Tibial nerve (tissue), 4 donors: Measurements from ENCODE around the gene TCAP. TPM values are rescaled to one million over a fixed set of nuclear protein-coding genes. Genes with fewer than 3 reads are reported as not detected.

Experiments used
- DNase-seq, 2 donors: peaks; one replicate each; pipeline ENCODE4 v3.0.0-alpha.2; 2019; ENCODE audit warnings: low spot score in 2 of 2
- H3K27ac ChIP-seq, 4 donors: fragments of 200-600 bp; sonication (generic) in 3 of 4; one replicate each; pipeline ENCODE4 v1.5.1; 2017 to 2019; ENCODE audit warnings: mild to moderate bottlenecking in 1 of 4
- H3K27me3 ChIP-seq, 2 donors: fragments of 200-600 bp; sonication (generic) in 1 of 2; one replicate each; pipeline versions ENCODE4 v1.5.1 to v1.6.0; 2017 to 2019
- H3K36me3 ChIP-seq, 3 donors: fragments of 200-600 bp; sonication (generic); one replicate each; pipeline ENCODE4 v1.5.1; 2018 to 2019
- H3K4me1 ChIP-seq, 4 donors: fragments of 200-600 bp; sonication (generic) in 3 of 4; one replicate each; pipeline ENCODE4 v1.5.1; 2017 to 2019
- H3K4me3 ChIP-seq, 4 donors: fragments of 200-600 bp; sonication (generic) in 3 of 4; one replicate each; pipeline ENCODE4 v1.5.1; 2017 to 2019; ENCODE audit warnings: mild to moderate bottlenecking in 1 of 4, moderate library complexity in 1 of 4
- H3K9me3 ChIP-seq, 4 donors: fragments of 200-600 bp; sonication (generic) in 3 of 4; one replicate each; pipeline ENCODE4 v1.5.1; 2017 to 2019
- EP300 ChIP-seq, 2 donors: sonication (generic); formaldehyde crosslinking; IDR thresholded peaks; one replicate each; pipeline ENCODE4 v1.6.1; 2017; ENCODE audit warnings: antibody characterized with exemption in 2 of 2, mild to moderate bottlenecking in 1 of 2
- POLR2A ChIP-seq, 2 donors: fragments of 450-650 bp; IDR thresholded peaks; one replicate each; pipeline ENCODE4 v1.6.1; 2017; ENCODE audit warnings: antibody characterized with exemption in 2 of 2, mild to moderate bottlenecking in 2 of 2, moderate library complexity in 2 of 2
- WGBS, 2 donors: methylation state at CpG; one replicate each; pipeline ENCODE4 v1.1.5; 2018; 5-methylcytosine and 5-hydroxymethylcytosine counted together
- total RNA-seq, 4 donors: library from RNA; depleted of rRNA; stranded (reverse); fragments of >200 nt; gene quantifications; one replicate each; pipeline ENCODE4 v1.1.0, GENCODE V29; 2016
- TF ChIP-seq, protein P1 (sequence below), 5 experiments: fragments of 200-600 bp in 3 of 5; fragments of 450-650 bp in 2 of 5; sonication (generic) in 3 of 5; IDR thresholded peaks; one replicate each; pipeline ENCODE4 v1.5.1; 2016 to 2019; ENCODE audit warnings: antibody characterized with exemption in 5 of 5, mild to moderate bottlenecking in 3 of 5, moderate library complexity in 2 of 5

TCAP gene
- total RNA-seq, 4 donors from 2014 or later: 0.30 to 5.5 (median 0.61) TPM

DNA sequence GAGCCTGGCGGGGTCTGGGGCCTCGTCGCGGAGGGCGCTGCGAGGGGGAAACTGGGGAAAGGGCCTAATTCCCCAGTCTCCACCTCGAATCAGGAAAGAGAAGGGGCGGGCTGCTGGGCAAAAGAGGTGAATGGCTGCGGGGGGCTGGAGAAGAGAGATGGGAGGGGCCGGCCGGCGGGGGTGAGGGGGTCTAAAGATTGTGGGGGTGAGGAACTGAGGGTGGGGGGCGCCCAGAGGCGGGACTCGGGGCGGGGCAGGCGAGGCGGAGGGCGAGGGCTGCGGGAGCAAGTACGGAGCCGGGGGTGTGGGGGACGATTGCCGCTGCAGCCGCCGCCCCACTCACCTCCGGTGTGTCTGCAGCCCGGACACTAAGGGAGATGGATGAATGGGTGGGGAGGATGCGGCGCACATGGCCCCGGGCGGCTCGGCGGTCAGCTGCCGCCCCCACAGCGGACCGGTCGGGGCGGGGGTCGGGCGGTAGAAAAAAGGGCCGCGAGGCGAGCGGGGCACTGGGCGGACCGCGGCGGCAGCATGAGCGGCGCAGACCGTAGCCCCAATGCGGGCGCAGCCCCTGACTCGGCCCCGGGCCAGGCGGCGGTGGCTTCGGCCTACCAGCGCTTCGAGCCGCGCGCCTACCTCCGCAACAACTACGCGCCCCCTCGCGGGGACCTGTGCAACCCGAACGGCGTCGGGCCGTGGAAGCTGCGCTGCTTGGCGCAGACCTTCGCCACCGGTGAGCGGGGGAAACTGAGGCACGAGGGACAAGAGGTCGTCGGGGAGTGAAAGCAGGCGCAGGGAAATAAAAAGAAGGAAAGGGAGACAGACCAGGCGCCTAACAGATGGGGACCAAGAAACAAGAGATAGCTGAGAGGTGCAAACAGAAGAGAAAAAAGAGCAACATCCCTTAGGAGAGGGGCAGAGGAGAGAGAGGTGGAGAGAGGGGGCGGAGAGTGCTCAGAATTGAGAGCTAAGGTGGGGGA is 3.1 kb downstream of the TCAP start, which contains the start of gene PNMT:
Gene PNMT (plus strand): TSS at position 509 of the 980 bp plus-strand sequence. CDS start 23 bp downstream, at position 532.
- WGBS, 2 donors: 4 to 6% methylated on average over 60 to 64 of the region's 85 CpGs
- Histone ChIP-seq H3K27ac (peak within 1 kb of the TSS in 3 of 4 donors; percentile 43 to 70 (median 60)), H3K4me1 (peaks cover 0 to 67% (median 41%) of the 10 kb centered on the region in 4 donors), H3K4me3 (peak within 1 kb of the TSS; percentile 15 to 54 (median 46)), H3K27me3 (peaks cover 0 to 59% of the 10 kb centered on the region in 2 donors), H3K36me3 (peaks cover 0 to 5% (median 0%) of the 10 kb centered on the region in 3 donors), H3K9me3 (no peaks in the 10 kb centered on the region)
- TF ChIP-seq, protein P1, sequence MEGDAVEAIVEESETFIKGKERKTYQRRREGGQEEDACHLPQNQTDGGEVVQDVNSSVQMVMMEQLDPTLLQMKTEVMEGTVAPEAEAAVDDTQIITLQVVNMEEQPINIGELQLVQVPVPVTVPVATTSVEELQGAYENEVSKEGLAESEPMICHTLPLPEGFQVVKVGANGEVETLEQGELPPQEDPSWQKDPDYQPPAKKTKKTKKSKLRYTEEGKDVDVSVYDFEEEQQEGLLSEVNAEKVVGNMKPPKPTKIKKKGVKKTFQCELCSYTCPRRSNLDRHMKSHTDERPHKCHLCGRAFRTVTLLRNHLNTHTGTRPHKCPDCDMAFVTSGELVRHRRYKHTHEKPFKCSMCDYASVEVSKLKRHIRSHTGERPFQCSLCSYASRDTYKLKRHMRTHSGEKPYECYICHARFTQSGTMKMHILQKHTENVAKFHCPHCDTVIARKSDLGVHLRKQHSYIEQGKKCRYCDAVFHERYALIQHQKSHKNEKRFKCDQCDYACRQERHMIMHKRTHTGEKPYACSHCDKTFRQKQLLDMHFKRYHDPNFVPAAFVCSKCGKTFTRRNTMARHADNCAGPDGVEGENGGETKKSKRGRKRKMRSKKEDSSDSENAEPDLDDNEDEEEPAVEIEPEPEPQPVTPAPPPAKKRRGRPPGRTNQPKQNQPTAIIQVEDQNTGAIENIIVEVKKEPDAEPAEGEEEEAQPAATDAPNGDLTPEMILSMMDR (IDR thresholded peaks at IDR 0.05): peak; percentile 61 to 83 (median 67)
- no peak for TF ChIP-seq POLR2A (IDR thresholded peaks at IDR 0.05)
- peak; percentile 55 to 63 for DNase-seq

GRCh38 chr17:39669897-39670735 is 5.0 kb downstream of the TCAP start:
- no peak overlapping the region for H3K27ac ChIP-seq
- H3K9me3 ChIP-seq: no peaks in the 10 kb centered on the region
- peaks cover 0 to 59% of the 10 kb centered on the region in 2 donors for H3K27me3 ChIP-seq
- peaks cover 0 to 51% (median 33%) of the 10 kb centered on the region in 4 donors for H3K4me1 ChIP-seq
- DNase-seq: no peak
- 88 to 94% methylated on average over 9 to 20 of the region's 23 CpGs for WGBS, 2 donors
- no peak overlapping the region for H3K4me3 ChIP-seq
- no peaks in the 10 kb centered on the region for H3K36me3 ChIP-seq
- TF ChIP-seq POLR2A (IDR thresholded peaks at IDR 0.05) (no peak), EP300 (IDR thresholded peaks at IDR 0.05) (no peak)
- TF ChIP-seq, protein P1 (IDR thresholded peaks at IDR 0.05): no peak

- WGBS, 2 donors: 63 to 65% methylated on average over 4 of the region's 4 CpGs
- no peak for TF ChIP-seq POLR2A (IDR thresholded peaks at IDR 0.05)
- TF ChIP-seq EP300 (IDR thresholded peaks at IDR 0.05): no peak
- TF ChIP-seq, protein P1 (IDR thresholded peaks at IDR 0.05): no peak
- Histone ChIP-seq H3K27me3 (peaks cover 0 to 57% of the 10 kb centered on the region in 2 donors), H3K4me1 (peaks cover 0 to 51% (median 31%) of the 10 kb centered on the region in 4 donors), H3K4me3 (no peak overlapping the region), H3K27ac (no peak overlapping the region), H3K9me3 (no peaks in the 10 kb centered on the region), H3K36me3 (no peaks in the 10 kb centered on the region)
- no peak for DNase-seq
Observed at GRCh38 chr17:39670746-39671145, 5.6 kb downstream of the TCAP start.

- Histone ChIP-seq H3K4me1 (peaks cover 0 to 51% (median 29%) of the 10 kb centered on the region in 4 donors), H3K27ac (no peak overlapping the region)
Observed at GRCh38 chr17:39671651-39672521, 6.7 kb downstream of the TCAP start.

More at GRCh38 chr17:39671651-39672521, 6.7 kb downstream of the TCAP start:
- no peaks in the 10 kb centered on the region for H3K9me3 ChIP-seq
- no peak overlapping the region for H3K4me3 ChIP-seq
- no peak for DNase-seq
- H3K27me3 ChIP-seq: peaks cover 0 to 45% of the 10 kb centered on the region in 2 donors
- H3K36me3 ChIP-seq: no peaks in the 10 kb centered on the region
- TF ChIP-seq, protein P1 (IDR thresholded peaks at IDR 0.05): peak; percentile 22 to 78 (median 52)
- TF ChIP-seq EP300 (IDR thresholded peaks at IDR 0.05) (no peak), POLR2A (IDR thresholded peaks at IDR 0.05) (no peak)
- WGBS, 2 donors: 55 to 66% methylated on average over 16 to 19 of the region's 19 CpGs
